AG04450 (cell line): ENCODE measurements around the gene PLCXD3. TPM values are rescaled to one million over a fixed set of nuclear protein-coding genes. Genes with fewer than 3 reads are reported as not detected.
"Not testable (repeated sequence)": the region's sequence is repeated elsewhere in the genome, so short reads cannot be mapped to it uniquely, and the experiment has no call there.

ENCODE experiments used
- CTCF ChIA-PET: fragments of 300-600, 350-600 bp; formaldehyde crosslinking; extraction: SDS; loops from one replicate; lab custom pipeline; 2022; ENCODE audit warnings: antibody characterized with exemption, inconsistent platforms; lab: Charles Lee
- POLR2A ChIA-PET: fragments of 350-600 bp; formaldehyde crosslinking; extraction: SDS; loops from one replicate; lab custom pipeline; 2021; ENCODE audit warnings: antibody characterized with exemption, inconsistent platforms; lab: Yijun Ruan, JAX
- DNase-seq: peaks from one replicate; pipeline ENCODE4 v3.0.0-alpha.2; 2011; ENCODE audit warnings: low read depth, low spot score
- H3K27ac ChIP-seq: one replicate; pipeline ENCODE4 v1.5.1; 2012; ENCODE audit warnings: low read depth, low read length, control low read depth
- H3K27me3 ChIP-seq: one replicate; pipeline ENCODE4 v1.6.0; 2012; ENCODE audit warnings: low read length; ENCODE audit not compliant: control insufficient read depth, insufficient read depth
- H3K4me3 ChIP-seq: 2 replicates; pipeline ENCODE4 v1.5.1; 2011; ENCODE audit warnings: mild to moderate bottlenecking, low read depth, low read length, control low read depth
- H3K9me3 ChIP-seq: 2 replicates; pipeline ENCODE4 v1.5.1; 2012; ENCODE audit warnings: low read length; ENCODE audit not compliant: control insufficient read depth, insufficient read depth
- polyA plus RNA-seq: library from polyadenylated mRNA; depleted of rRNA; stranded (reverse); fragments of >200 nt; gene quantifications from 2 replicates; pipeline ENCODE4 v1.2.3, GENCODE V29; 2011
- TF ChIP-seq, protein P1 (sequence below): IDR thresholded peaks from 2 replicates; pipeline ENCODE4 v1.5.1; 2011; ENCODE audit warnings: low read depth, low read length, control low read depth, inconsistent platforms

PLCXD3 gene
- polyA plus RNA-seq, 1 experiment: 0.02 TPM

- ChIA-PET POLR2A (no interaction called here), CTCF (no interaction called here)
- Histone ChIP-seq H3K27me3 (peaks cover 4% of the 10 kb centered on the region), H3K27ac (no peak overlapping the region), H3K4me3 (no peak overlapping the region), H3K9me3 (no peaks in the 10 kb centered on the region)
- DNase-seq: no peak
- TF ChIP-seq, protein P1, sequence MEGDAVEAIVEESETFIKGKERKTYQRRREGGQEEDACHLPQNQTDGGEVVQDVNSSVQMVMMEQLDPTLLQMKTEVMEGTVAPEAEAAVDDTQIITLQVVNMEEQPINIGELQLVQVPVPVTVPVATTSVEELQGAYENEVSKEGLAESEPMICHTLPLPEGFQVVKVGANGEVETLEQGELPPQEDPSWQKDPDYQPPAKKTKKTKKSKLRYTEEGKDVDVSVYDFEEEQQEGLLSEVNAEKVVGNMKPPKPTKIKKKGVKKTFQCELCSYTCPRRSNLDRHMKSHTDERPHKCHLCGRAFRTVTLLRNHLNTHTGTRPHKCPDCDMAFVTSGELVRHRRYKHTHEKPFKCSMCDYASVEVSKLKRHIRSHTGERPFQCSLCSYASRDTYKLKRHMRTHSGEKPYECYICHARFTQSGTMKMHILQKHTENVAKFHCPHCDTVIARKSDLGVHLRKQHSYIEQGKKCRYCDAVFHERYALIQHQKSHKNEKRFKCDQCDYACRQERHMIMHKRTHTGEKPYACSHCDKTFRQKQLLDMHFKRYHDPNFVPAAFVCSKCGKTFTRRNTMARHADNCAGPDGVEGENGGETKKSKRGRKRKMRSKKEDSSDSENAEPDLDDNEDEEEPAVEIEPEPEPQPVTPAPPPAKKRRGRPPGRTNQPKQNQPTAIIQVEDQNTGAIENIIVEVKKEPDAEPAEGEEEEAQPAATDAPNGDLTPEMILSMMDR: no peak
These were observed 7.1 kb downstream of the PLCXD3 start for GRCh38 chr5:41503310-41503709.

DNA sequence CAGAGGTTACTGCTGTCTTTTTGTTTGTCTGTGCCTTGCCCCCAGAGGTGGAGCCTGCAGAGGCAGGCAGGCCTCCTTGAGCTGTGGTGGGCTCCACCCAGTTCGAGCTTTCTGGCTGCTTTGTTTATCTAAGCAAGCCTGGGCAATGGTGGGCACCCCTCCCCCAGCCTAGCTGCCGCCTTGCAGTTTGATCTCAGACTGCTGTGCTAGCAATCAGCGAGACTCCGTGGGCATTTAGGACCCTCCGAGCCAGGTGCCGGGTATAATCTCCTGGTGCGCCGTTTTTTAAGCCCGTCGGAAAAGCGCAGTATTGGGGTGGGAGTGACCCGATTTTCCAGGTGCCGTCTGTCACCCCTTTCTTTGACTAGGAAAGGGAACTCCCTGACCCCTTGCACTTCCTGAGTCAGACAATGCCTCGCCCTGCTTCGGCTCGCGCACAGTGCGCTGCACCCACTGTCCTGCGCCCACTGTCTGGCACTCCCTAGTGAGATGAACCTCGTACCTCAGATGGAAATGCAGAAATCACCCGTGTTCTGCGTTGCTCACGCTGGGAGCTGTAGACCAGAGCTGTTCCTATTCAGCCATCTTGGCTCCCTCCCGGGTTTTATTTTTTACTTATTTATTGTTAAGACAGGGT lies 16.8 kb downstream of the PLCXD3 start:
- CTCF ChIA-PET, POLR2A ChIA-PET, H3K4me3 ChIP-seq, H3K27me3 ChIP-seq, DNase-seq, H3K9me3 ChIP-seq, H3K27ac ChIP-seq: not testable (repeated sequence)

DNA sequence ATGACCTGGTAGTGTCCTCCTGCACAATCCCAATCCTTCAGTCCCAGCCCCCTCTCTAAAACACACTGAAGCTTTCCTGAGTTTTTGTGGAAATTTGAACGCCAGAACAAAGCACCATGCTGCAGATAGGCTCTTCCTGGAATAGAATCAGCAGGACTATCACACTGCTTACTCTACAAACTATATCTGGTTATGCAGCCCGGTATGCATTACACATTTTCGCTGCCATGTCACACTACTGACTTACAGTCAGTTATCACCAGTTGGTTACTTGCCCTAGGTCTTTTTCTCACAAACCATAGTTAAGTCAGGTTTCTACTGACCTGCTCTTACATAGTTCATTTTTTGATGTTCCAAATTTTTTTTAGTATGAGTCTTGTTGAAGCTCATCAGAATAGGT lies 24.9 kb downstream of the PLCXD3 start:
- ChIA-PET CTCF (no interaction called here), POLR2A (no interaction called here)
- Histone ChIP-seq H3K27me3 (no peaks in the 10 kb centered on the region), H3K4me3 (no peak overlapping the region), H3K9me3 (no peaks in the 10 kb centered on the region), H3K27ac (no peak overlapping the region)
- TF ChIP-seq, protein P1: no peak
- no peak for DNase-seq

GRCh38 chr5:41482715-41483114 lies 27.7 kb downstream of the PLCXD3 start:
- Histone ChIP-seq H3K9me3 (no peaks in the 10 kb centered on the region), H3K4me3 (no peak overlapping the region), H3K27ac (no peak overlapping the region), H3K27me3 (no peaks in the 10 kb centered on the region)
- DNase-seq: no peak
- TF ChIP-seq, protein P1: no peak
- CTCF ChIA-PET: no interaction called here
- POLR2A ChIA-PET: no interaction called here

GRCh38 chr5:41482173-41482572 lies 28.2 kb downstream of the PLCXD3 start:
- no peak overlapping the region for H3K4me3 ChIP-seq
- CTCF ChIA-PET: no interaction called here
- POLR2A ChIA-PET: no interaction called here
- H3K9me3 ChIP-seq: no peaks in the 10 kb centered on the region
- H3K27me3 ChIP-seq: no peaks in the 10 kb centered on the region
- no peak for DNase-seq
- TF ChIP-seq, protein P1: no peak
- H3K27ac ChIP-seq: no peak overlapping the region

DNA sequence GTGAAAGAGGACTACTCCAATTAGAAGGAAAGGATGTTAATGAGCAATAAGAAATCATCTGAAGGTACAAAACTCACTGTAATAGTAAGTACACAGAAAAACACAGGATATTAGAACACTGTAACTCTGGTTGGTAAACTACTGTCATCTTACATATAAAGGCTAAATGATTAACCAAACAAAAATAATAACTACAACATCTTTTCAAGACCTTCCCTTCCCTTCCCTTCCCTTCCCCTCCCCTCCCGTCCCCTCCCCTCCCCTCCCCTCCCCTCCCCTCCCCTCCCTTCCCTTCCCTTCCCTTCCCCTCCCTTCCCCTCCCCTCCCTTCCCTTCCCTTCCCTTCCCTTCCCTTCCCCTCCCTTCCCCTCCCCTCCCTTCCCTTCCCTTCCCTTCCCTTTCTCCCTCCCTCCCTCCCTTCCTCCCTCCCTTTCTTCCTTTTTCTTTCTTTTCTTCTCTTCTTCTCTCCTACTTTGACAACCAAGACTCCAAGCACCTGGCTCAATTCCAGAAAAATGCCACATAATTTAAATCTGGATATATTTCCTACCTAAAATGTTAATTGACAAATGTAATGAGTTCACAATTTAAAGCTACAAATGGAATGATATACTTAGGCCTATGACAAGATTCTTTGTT lies 38.7 kb downstream of the PLCXD3 start:
- H3K27ac ChIP-seq, DNase-seq, POLR2A ChIA-PET, CTCF ChIA-PET, H3K27me3 ChIP-seq, H3K9me3 ChIP-seq, H3K4me3 ChIP-seq: not testable (repeated sequence)
